Fibroblast of lung (primary cell): Measurements from ENCODE around the gene ACO2. TPM values are rescaled to one million over a fixed set of nuclear protein-coding genes. Genes with fewer than 3 reads are reported as not detected.
A peak's percentile ranks its signal among the peaks of the same experiment; 100 is the strongest.

Experiments
- DNase-seq, 2 donors: peaks; one replicate each; pipeline versions ENCODE4 v3.0.0 to v3.0.0-alpha.2; 2010; ENCODE audit warnings: low read depth in 2 of 2
- H2AFZ ChIP-seq: 2 replicates; pipeline ENCODE4 v1.5.1; 2012; ENCODE audit warnings: low read length, control low read depth, inconsistent platforms
- H3K27ac ChIP-seq: 2 replicates; pipeline ENCODE4 v1.5.1; 2011; ENCODE audit warnings: low read length, control low read depth; ENCODE audit not compliant: insufficient read depth
- H3K27me3 ChIP-seq: 2 replicates; pipeline ENCODE4 v1.5.1; 2011; ENCODE audit warnings: mild to moderate bottlenecking, low read length; ENCODE audit not compliant: control insufficient read depth, insufficient read depth
- H3K36me3 ChIP-seq: 2 replicates; pipeline ENCODE4 v1.5.1; 2011; ENCODE audit warnings: low read length; ENCODE audit not compliant: control insufficient read depth, insufficient read depth
- H3K4me1 ChIP-seq: 2 replicates; pipeline ENCODE4 v1.5.1; 2011; ENCODE audit warnings: low read length; ENCODE audit not compliant: control insufficient read depth, insufficient read depth; ENCODE audit errors: extremely low read depth
- H3K4me2 ChIP-seq: 2 replicates; pipeline ENCODE4 v1.5.1; 2011; ENCODE audit warnings: low read length, control low read depth; ENCODE audit not compliant: insufficient read depth; ENCODE audit errors: extremely low read depth
- H3K4me3 ChIP-seq, 4 experiments: fragments of 200-600 bp in 1 of 4; sonication (generic) in 1 of 4; replicated peaks in 1 of 4; 2 replicates each; pipeline ENCODE4 v1.5.1; 2011 to 2016; ENCODE audit warnings: low read length in 4 of 4, low read depth in 3 of 4, mild to moderate bottlenecking in 3 of 4, control low read depth in 2 of 4, inconsistent platforms in 1 of 4, mixed read lengths in 1 of 4; ENCODE audit not compliant: insufficient read depth in 1 of 4; ENCODE audit errors: control extremely low read depth in 1 of 4
- H3K79me2 ChIP-seq: 2 replicates; pipeline ENCODE4 v1.5.1; 2012; ENCODE audit warnings: mild to moderate bottlenecking, low read length, inconsistent platforms; ENCODE audit not compliant: control insufficient read depth, insufficient read depth
- H3K9ac ChIP-seq: 2 replicates; pipeline ENCODE4 v1.5.1; 2011; ENCODE audit warnings: mild to moderate bottlenecking, low read length, control low read depth; ENCODE audit not compliant: insufficient read depth
- H3K9me3 ChIP-seq: 2 replicates; pipeline ENCODE4 v1.5.1; 2012; ENCODE audit warnings: low read depth, low read length; ENCODE audit not compliant: control insufficient read depth, insufficient read depth
- H4K20me1 ChIP-seq: 2 replicates; pipeline ENCODE4 v1.5.1; 2011; ENCODE audit warnings: low read length; ENCODE audit not compliant: control insufficient read depth, insufficient read depth; ENCODE audit errors: extremely low read depth
- CTCF ChIP-seq, 2 donors: IDR thresholded peaks in 1 of 2; conservative IDR thresholded peaks in 1 of 2; 1 replicate in 1 of 2; 2 replicates in 1 of 2; pipeline ENCODE4 v1.5.1; 2011 to 2012; ENCODE audit warnings: low read length in 2 of 2, control low read depth in 1 of 2, inconsistent platforms in 1 of 2, low read depth in 1 of 2, mild to moderate bottlenecking in 1 of 2
- EZH2 ChIP-seq: IDR thresholded peaks from 2 replicates; pipeline ENCODE4 v1.5.1; 2012; ENCODE audit warnings: low read length, control low read depth, mild to moderate bottlenecking; ENCODE audit errors: missing control alignments
- polyA plus RNA-seq, 2 donors: library from polyadenylated mRNA; depleted of rRNA in 1 of 2; stranded (reverse) in 1 of 2; unstranded in 1 of 2; fragments of >200 nt; gene quantifications; 2 replicates each; pipeline ENCODE4 v1.2.1, GENCODE V29; 2011 to 2012; ENCODE audit warnings: missing spikeins in 1 of 2
- total RNA-seq: library from RNA; depleted of rRNA; stranded (reverse); fragments of >200 nt; gene quantifications from 2 replicates; pipeline ENCODE4 v1.2.1, GENCODE V29; 2014

The ACO2 gene
- total and polyA plus RNA-seq, 2 donors (not counting 1 experiment from before 2014, with no cell fraction given), result 37.6 to 80.3 TPM

- Histone ChIP-seq H3K27ac (no peak overlapping the region), H3K4me3 (no peak overlapping the region), H3K9me3 (no peaks in the 10 kb centered on the region), H3K4me1 (peaks cover 10% of the 10 kb centered on the region), H2AFZ (no peak overlapping the region), H3K4me2 (no peak overlapping the region), H3K9ac (peak overlapping the region; percentile 40), H3K27me3 (no peaks in the 10 kb centered on the region), H4K20me1 (no peaks in the 10 kb centered on the region), H3K79me2 (no peaks in the 10 kb centered on the region), H3K36me3 (peaks cover 22% of the 10 kb centered on the region)
- peak in 1 of 2 donors; percentile 70 for DNase-seq
- TF ChIP-seq EZH2 (no peak), CTCF (conservative IDR thresholded peaks at IDR 0.05 in 1 of 2, IDR thresholded peaks at IDR 0.05 in 1 of 2; ENCODE audit: low read depth in 1 of 2, low read length in 2 of 2) (no peak)
Observed at GRCh38 chr22:41574847-41575381, 106.0 kb downstream of the ACO2 start.

DNA sequence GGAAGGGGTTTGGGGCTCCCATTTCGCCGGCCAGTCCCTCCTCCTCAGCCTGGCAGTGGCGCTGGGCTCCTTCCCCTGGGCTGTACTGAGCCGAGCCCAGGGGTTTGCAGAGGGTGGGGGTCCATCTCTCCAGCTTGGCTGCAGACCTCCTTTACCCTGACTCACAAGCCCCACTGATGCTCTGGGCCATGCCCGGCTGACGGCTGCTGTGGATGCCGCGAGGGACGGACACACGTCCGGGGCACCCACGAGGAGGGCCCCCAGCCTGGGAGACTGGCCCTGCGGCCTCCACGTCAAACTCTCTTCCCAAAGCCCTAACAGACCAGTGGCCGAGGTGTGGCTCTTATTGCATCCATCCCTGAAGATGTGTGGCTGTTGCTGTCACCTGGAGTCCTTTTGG, 106.6 kb downstream of the ACO2 start:
- no peak overlapping the region for H3K4me3 ChIP-seq
- peaks cover 25% of the 10 kb centered on the region for H3K36me3 ChIP-seq
- TF ChIP-seq EZH2, result no peak
- no peak for TF ChIP-seq CTCF (conservative IDR thresholded peaks at IDR 0.05 in 1 of 2, IDR thresholded peaks at IDR 0.05 in 1 of 2; ENCODE audit: low read depth in 1 of 2, low read length in 2 of 2)
- no peak overlapping the region for H2AFZ ChIP-seq
- DNase-seq, result no peak
- no peak overlapping the region for H3K4me2 ChIP-seq
- H4K20me1 ChIP-seq, result no peaks in the 10 kb centered on the region
- no peaks in the 10 kb centered on the region for H3K27me3 ChIP-seq
- peaks cover 10% of the 10 kb centered on the region for H3K4me1 ChIP-seq
- H3K9ac ChIP-seq, result peak overlapping the region; percentile 40
- H3K27ac ChIP-seq, result no peak overlapping the region
- no peaks in the 10 kb centered on the region for H3K79me2 ChIP-seq
- no peaks in the 10 kb centered on the region for H3K9me3 ChIP-seq

- peak; percentile 34 to 68 for DNase-seq
- H3K4me3 ChIP-seq, result no peak overlapping the region
- no peaks in the 10 kb centered on the region for H3K27me3 ChIP-seq
- peaks cover 25% of the 10 kb centered on the region for H3K36me3 ChIP-seq
- no peak overlapping the region for H3K9ac ChIP-seq
- no peak overlapping the region for H3K27ac ChIP-seq
- H2AFZ ChIP-seq, result no peak overlapping the region
- H3K4me2 ChIP-seq, result no peak overlapping the region
- no peaks in the 10 kb centered on the region for H4K20me1 ChIP-seq
- TF ChIP-seq CTCF (conservative IDR thresholded peaks at IDR 0.05 in 1 of 2, IDR thresholded peaks at IDR 0.05 in 1 of 2; ENCODE audit: low read depth in 1 of 2, low read length in 2 of 2) (peak; percentile 55 to 78), EZH2 (no peak)
- H3K9me3 ChIP-seq, result no peaks in the 10 kb centered on the region
- H3K4me1 ChIP-seq, result peaks cover 10% of the 10 kb centered on the region
- H3K79me2 ChIP-seq, result no peaks in the 10 kb centered on the region
Observed at GRCh38 chr22:41576877-41577276, 108.0 kb downstream of the ACO2 start.
